ENCODE results near the gene UCHL3.

DNA sequence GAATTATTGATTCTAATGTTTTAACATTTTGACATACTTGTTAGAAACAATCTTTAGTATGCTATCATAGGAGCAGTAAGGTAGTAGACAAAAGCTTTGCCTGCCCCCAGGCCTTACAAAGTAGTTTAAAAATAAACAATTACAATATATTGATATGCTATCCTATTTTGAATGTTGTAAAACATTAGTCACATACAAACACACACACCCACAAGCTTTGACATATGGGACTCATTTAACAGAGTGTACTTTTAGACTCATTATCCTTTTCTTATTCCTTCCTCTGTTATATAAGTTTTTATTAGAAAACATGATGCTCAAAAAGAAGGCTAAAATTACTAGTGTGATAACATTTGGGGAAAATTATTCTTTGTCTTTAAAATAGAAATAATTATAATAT, 33.5 kb downstream of the UCHL3 start:
- TF ChIP-seq, protein P1, sequence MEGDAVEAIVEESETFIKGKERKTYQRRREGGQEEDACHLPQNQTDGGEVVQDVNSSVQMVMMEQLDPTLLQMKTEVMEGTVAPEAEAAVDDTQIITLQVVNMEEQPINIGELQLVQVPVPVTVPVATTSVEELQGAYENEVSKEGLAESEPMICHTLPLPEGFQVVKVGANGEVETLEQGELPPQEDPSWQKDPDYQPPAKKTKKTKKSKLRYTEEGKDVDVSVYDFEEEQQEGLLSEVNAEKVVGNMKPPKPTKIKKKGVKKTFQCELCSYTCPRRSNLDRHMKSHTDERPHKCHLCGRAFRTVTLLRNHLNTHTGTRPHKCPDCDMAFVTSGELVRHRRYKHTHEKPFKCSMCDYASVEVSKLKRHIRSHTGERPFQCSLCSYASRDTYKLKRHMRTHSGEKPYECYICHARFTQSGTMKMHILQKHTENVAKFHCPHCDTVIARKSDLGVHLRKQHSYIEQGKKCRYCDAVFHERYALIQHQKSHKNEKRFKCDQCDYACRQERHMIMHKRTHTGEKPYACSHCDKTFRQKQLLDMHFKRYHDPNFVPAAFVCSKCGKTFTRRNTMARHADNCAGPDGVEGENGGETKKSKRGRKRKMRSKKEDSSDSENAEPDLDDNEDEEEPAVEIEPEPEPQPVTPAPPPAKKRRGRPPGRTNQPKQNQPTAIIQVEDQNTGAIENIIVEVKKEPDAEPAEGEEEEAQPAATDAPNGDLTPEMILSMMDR (IDR thresholded peaks at IDR 0.05) = no peak
- TF ChIP-seq POLR2A (IDR thresholded peaks at IDR 0.05) = no peak
- TF ChIP-seq POLR2AphosphoS5 (IDR thresholded peaks at IDR 0.05) = no peak

Data from suprapubic skin (tissue), 4 donors.